UCSD-AML1 (cell line): ENCODE measurements around the gene CACHD1.
A peak's percentile ranks its signal among the peaks of the same experiment; 100 is the strongest.
"Not testable (repeated sequence)": the region's sequence is repeated elsewhere in the genome, so short reads cannot be mapped to it uniquely, and the experiment has no call there.

ENCODE experiments used
- DNase-seq: peaks from one replicate; lab custom pipeline; 2025; ENCODE audit not compliant: unreplicated experiment; lab: John Stamatoyannopoulos, UW

The CACHD1 gene

GRCh38 chr1:64687725-64688327, 217.9 kb downstream of the CACHD1 start:
- DNase-seq, result peak; percentile 13

DNA sequence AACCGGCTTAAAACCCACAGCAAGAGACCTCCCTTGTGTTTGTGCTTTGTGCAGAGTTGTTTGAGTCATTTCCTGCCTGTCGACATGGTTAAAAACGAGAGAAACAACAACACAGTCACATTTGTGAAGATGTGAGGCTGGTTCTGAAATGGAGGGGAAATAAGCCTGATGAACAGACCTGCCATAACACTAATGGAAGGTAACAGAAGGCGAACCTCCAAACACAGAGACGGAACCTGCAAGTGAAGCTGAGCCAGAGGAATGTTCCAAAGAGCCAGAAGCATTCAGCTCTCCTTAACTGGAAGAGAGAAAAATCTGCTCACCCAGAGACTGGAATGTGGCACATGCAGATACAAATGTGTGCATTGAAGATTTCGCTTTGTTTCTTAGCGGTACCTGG, 221.7 kb downstream of the CACHD1 start:
- DNase-seq, result no peak

DNA sequence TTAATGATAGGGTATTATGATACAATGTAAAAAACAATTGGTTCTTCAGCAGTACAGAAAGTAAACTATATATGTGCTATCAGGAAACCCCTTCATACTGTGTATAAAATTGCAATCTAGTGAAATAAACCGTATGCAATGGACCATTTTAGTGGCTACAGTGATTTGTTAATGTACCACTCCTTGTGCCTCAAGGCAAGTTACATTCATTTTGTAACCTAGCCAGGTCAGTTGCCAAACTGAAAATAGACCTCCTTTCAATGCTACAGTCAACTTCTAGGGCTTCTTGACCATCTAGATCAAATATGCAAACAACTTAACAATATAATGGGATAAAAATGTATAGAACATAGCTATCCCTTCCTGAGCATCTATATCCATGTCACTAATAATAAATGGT, 223.0 kb downstream of the CACHD1 start:
- DNase-seq, result no peak

DNA sequence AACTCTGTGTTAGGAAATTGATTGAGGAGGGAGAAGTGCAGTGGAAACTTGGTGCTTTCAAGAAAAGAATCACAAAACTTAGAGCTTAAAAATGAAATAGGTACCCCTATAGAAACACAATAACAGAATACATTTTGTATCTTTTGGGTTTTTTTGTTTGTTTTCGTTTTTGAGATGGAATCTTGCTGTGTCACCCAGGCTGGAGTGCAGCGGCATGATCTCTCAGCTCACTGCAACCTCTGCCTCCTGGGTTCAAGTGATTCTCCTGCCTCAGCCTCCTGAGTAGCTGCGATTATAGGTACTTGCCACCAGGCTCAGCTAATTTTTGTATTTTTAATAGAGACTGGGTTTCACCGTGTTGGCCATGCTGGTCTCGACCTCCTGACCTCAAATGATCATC, 223.5 kb downstream of the CACHD1 start:
- no peak for DNase-seq

DNA sequence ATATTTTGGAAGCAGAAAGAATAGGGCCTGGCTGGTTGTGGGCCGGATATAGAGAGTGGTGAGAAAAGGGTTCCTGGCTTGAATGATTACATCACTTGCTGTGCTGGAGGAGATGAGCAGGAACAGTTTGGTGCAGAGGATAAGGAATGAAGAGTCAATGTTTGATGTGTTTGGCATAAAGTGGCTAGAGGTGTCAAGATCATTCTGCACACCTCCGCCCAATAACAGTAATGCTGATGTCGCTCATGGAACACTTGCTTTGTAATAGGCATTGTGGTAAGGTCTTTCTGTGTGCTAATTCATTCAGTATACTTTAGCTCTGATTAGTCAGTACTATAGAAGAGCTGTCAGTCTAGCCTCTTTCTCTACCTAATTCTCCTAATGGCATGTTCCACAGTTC, 226.9 kb downstream of the CACHD1 start:
- no peak for DNase-seq

GRCh38 chr1:64699327-64699726, 229.4 kb downstream of the CACHD1 start:
- DNase-seq, result no peak

DNA sequence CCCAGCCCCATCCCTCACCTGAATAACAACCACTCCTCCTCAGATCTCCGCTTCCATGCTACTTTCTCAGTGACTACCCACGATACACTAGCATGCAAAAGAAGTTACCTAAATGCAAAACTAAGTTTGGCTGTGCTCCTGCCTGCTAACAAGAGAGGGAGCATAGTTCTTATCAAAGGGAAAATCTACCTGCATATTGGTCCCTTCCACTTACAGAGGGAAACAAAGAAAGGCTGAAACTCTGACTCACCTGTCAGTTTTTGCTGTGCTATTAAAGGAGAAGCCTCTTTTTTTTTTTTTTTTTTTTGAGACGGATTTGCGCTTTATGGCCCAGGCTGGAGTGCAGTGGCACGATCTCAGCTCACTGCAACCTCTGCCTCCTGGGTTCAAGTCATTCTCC, 231.1 kb downstream of the CACHD1 start:
- DNase-seq, result no peak

DNA sequence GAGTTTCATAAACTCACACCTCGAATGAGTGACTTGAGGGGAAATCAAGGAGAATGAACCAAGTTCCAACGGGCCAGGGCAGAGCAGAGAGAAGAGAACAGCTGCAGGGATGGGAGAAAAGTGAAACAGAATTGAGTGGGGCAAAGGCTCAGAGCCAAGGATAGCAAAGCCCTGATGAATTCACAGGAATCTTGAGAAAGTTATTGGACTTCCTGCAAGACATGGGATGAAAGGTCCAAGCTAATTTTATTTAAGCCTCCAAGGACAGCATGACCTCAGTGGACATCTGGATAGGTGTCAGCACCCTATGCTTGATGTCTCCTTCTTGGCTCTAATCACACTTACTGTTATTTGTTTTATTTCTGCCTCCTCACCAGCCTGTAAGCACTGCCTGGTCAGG, 232.0 kb downstream of the CACHD1 start:
- no peak for DNase-seq

DNA sequence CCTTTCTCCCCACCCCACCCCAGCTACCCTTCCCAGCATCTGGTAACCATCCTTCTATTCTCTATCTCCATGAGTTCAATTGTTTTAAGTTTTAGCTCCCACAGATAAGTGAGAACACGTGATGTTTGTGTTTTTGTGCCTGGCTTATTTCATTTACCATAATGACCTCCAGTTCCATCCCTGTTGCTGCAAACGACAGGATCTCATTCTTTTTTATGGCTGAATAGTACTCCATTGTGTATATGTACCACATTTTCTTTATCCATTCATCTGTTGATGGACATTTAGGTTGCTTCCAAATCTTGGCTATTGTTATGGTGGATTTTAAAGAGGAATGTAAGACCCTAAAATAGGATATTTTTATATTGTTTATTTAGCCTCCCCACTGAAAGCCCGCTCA, 232.7 kb downstream of the CACHD1 start:
- DNase-seq, result not testable (repeated sequence)

GRCh38 chr1:64703600-64703999, 233.7 kb downstream of the CACHD1 start:
- DNase-seq, result no peak

DNA sequence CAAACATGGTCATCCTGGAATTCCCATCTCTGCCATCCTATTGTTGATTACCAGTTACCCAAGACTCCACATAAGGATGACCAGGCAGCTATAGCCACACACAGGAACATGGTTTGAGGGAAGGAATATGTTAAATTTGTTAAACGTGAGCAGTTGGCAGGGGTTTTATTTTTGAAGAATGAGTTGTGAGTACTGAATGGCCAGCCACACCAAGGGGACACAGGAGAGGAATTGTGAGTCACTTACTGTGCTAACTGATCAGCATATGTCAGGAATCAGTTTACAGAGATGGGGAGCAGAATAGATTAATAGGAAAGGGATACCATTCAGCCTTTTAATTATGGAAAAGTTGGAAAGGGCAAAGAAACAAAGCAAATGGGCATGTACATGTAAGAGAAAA, 235.7 kb downstream of the CACHD1 start:
- DNase-seq, result no peak

DNA sequence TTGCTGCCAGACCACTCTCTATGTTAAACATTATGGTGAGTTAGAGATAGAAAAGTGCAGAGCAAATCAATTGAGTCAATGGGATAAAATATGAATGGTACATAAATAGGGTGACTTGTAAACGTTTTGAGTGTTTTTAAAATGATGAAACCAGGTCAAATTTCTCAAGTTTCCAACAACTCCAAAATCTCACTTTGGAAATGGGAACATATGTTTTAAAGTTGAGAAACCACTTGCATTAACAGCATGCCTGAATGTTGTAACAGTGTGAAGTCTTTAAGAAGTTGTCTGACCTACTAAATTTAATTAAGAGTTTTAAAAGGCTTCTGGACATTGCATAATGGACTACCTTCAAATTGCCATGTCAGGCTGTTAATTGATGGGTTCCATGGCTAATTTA, 241.3 kb downstream of the CACHD1 start:
- DNase-seq, result no peak

DNA sequence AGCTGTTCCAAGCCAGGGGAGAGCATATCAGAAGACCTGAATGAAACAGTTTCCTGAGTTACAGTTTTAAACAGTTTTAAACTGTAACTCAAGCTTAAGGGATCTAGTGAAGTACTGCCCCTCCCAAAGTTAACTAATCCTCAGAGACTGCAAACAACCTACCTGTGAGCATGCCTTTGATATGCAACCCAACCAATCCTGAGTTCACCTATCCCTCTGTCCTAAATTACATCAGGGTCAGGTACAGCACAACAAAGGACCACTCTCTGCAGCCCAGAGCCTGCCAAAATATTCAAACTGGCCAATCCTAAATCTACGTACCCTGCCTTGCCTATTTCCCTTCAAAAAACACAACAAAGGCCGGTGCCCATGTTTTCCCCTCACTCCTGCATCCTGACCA, 242.1 kb downstream of the CACHD1 start:
- no peak for DNase-seq

DNA sequence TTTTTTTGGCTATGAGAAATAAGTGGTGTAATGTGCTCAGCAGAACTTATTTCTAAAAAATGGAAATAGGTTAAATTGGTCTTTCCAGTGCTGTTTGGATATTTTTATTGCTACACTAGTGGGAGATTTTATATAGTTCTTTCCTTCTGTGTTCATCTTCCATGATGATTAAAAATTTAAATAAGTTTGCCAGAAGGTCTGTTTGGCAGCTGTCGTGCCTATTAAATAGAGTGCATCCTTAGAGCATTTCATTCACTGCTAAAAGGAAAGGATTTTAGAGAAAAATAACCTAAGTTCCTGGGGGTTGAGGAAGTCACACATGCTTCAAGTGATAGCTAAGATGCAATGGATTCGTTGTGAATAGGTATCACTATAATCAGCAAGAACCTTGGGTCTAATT, 245.3 kb downstream of the CACHD1 start:
- DNase-seq, result no peak

- no peak for DNase-seq
Measured at GRCh38 chr1:64721135-64721534, 251.2 kb downstream of the CACHD1 start.

- no peak for DNase-seq
Measured at GRCh38 chr1:64721576-64722145, 251.7 kb downstream of the CACHD1 start.

- no peak for DNase-seq
Measured at GRCh38 chr1:64727861-64728260, 257.9 kb downstream of the CACHD1 start.

GRCh38 chr1:64733581-64734286, 263.8 kb downstream of the CACHD1 start:
- no peak for DNase-seq

DNA sequence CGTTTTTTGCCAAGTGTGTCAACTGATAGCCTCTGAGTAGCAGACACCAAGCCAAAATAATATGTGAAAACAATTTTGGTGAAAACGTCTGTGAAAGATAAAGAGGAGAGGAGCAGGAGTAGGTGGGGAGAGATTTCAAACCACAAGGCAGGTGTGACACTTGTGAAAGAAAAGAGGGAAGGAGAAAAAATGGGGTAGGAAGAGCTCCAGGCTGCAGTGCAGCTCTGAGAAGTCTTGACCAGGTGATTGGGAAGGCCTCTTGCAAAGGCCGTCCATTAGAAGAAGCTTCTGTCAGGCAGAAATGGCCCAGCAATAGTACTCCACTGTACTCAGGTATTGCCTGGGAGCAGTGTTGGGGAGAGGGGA, 264.3 kb downstream of the CACHD1 start:
- DNase-seq, result no peak

GRCh38 chr1:64740687-64741086, 270.8 kb downstream of the CACHD1 start:
- DNase-seq, result not testable (repeated sequence)
